VCaP (cell line): ENCODE measurements around the gene SND1.

Source experiments
- H3K27ac ChIP-seq: fragments of 450-650 bp; 2 replicates; pipeline ENCODE4 v1.5.1; 2017
- CTCF ChIP-seq: fragments of 450-650 bp; conservative IDR thresholded peaks from 2 replicates; pipeline ENCODE4 v1.5.1; 2017; ENCODE audit warnings: mild to moderate bottlenecking, moderate library complexity

SND1 gene

GRCh38 chr7:128063088-128063487 is 411.1 kb downstream of the SND1 start:
- no peak for TF ChIP-seq CTCF
- no peak overlapping the region for H3K27ac ChIP-seq

- H3K27ac ChIP-seq = no peak overlapping the region
- no peak for TF ChIP-seq CTCF
These were observed 413.9 kb downstream of the SND1 start for GRCh38 chr7:128065872-128066271.

- TF ChIP-seq CTCF = no peak
These were observed 414.4 kb downstream of the SND1 start for GRCh38 chr7:128066395-128066794.

GRCh38 chr7:128066858-128067257 is 414.9 kb downstream of the SND1 start:
- no peak for TF ChIP-seq CTCF
- no peak overlapping the region for H3K27ac ChIP-seq

More at GRCh38 chr7:128066395-128066794, 414.4 kb downstream of the SND1 start:
- H3K27ac ChIP-seq = no peak overlapping the region

GRCh38 chr7:128067983-128068382 is 416.0 kb downstream of the SND1 start:
- no peak for TF ChIP-seq CTCF
- H3K27ac ChIP-seq = no peak overlapping the region

- no peak for TF ChIP-seq CTCF
These were observed 416.8 kb downstream of the SND1 start for GRCh38 chr7:128068785-128069184.

GRCh38 chr7:128069373-128070364 is 417.7 kb downstream of the SND1 start:
- TF ChIP-seq CTCF = no peak

More at GRCh38 chr7:128068785-128069184, 416.8 kb downstream of the SND1 start:
- no peak overlapping the region for H3K27ac ChIP-seq

More at GRCh38 chr7:128069373-128070364, 417.7 kb downstream of the SND1 start:
- no peak overlapping the region for H3K27ac ChIP-seq
